K562 (cell line): ENCODE data around the gene UNC5C. TPM values are rescaled to one million over a fixed set of nuclear protein-coding genes. Genes with fewer than 3 reads are reported as not detected.

Experiments used
- ARID1B ChIP-seq: fragments of 450-650 bp; IDR thresholded peaks from 2 replicates; pipeline ENCODE4 v1.6.1; 2016; ENCODE audit warnings: antibody characterized with exemption, mild to moderate bottlenecking, inconsistent platforms
- CBFA2T2 ChIP-seq: fragments of 450-650 bp; conservative IDR thresholded peaks from 2 replicates; pipeline ENCODE4 v1.6.1; 2017; ENCODE audit warnings: mild to moderate bottlenecking
- CBX3 ChIP-seq, 2 experiments: IDR thresholded peaks; 1 replicate in 1 of 2; 2 replicates in 1 of 2; pipeline ENCODE4 v1.6.1; 2012; ENCODE audit warnings: inconsistent platforms in 2 of 2, low read length in 2 of 2, borderline replicate concordance in 1 of 2, control low read depth in 1 of 2
- CHAMP1 ChIP-seq: fragments of 450-650 bp; IDR thresholded peaks from 2 replicates; pipeline ENCODE4 v1.6.1; 2016; ENCODE audit warnings: mild to moderate bottlenecking
- CREM ChIP-seq: IDR thresholded peaks from 2 replicates; pipeline ENCODE4 v1.6.1; 2014; ENCODE audit warnings: antibody characterized with exemption, low read depth
- FOSL1 ChIP-seq: fragments of 200-800 bp; sonication (Bioruptor generic); conservative IDR thresholded peaks from 2 replicates; pipeline ENCODE4 v1.6.1; 2016; ENCODE audit warnings: missing genetic modification characterization, missing compliant biosample characterization
- GATA2 ChIP-seq: sonication (generic); formaldehyde crosslinking; IDR thresholded peaks from 2 replicates; pipeline ENCODE4 v1.4.0; 2020; ENCODE audit warnings: mild to moderate bottlenecking, missing genetic modification reagents
- HDAC3 ChIP-seq: fragments of 450-650 bp; IDR thresholded peaks from 2 replicates; pipeline ENCODE4 v1.6.1; 2018; ENCODE audit warnings: borderline replicate concordance, mild to moderate bottlenecking, moderate library complexity; ENCODE audit not compliant: partially characterized antibody
- HES1 ChIP-seq: fragments of 450-650 bp; IDR thresholded peaks from 2 replicates; pipeline ENCODE4 v1.6.1; 2016; ENCODE audit warnings: low read depth, mild to moderate bottlenecking, moderate library complexity
- JUND ChIP-seq, 2 experiments: IDR thresholded peaks; 2 replicates in 1 of 2; 3 replicates in 1 of 2; pipeline ENCODE4 v1.6.1; 2011; ENCODE audit warnings: borderline replicate concordance in 2 of 2, low read depth in 2 of 2, low read length in 2 of 2, improper control_type of control experiment in 1 of 2, missing biosample characterization in 1 of 2, missing genetic modification characterization in 1 of 2, missing genetic modification reagents in 1 of 2
- KDM1A ChIP-seq, 2 experiments: fragments of 450-650 bp; IDR thresholded peaks; 2 replicates each; pipeline ENCODE4 v1.6.1; 2016; ENCODE audit warnings: mild to moderate bottlenecking in 2 of 2
- MECOM ChIP-seq: fragments of 250-450 bp; sonication (Bioruptor Pico); IDR thresholded peaks from 2 replicates; pipeline ENCODE4 v1.8.0; 2022; ENCODE audit warnings: inconsistent platforms
- MEF2A ChIP-seq: IDR thresholded peaks from 2 replicates; pipeline ENCODE4 v1.6.1; 2011; ENCODE audit warnings: low read depth, mild to moderate bottlenecking, low read length, moderate library complexity; ENCODE audit not compliant: control insufficient read depth
- NFXL1 ChIP-seq: fragments of 450-650 bp; formaldehyde crosslinking; IDR thresholded peaks from 2 replicates; pipeline ENCODE4 v1.4.0; 2021; ENCODE audit warnings: mild to moderate bottlenecking
- RBM22 ChIP-seq: fragments of 200-400 bp; formaldehyde crosslinking; IDR thresholded peaks from 2 replicates; pipeline ENCODE4 v1.6.1; 2018; ENCODE audit warnings: low read length, low read depth; ENCODE audit not compliant: poor library complexity, severe bottlenecking
- SMARCA4 ChIP-seq: fragments of 450-650 bp; IDR thresholded peaks from 2 replicates; pipeline ENCODE4 v1.6.1; 2016
- TOE1 ChIP-seq, 2 experiments: fragments of 450-650 bp in 1 of 2; sonication (generic) in 1 of 2; formaldehyde crosslinking in 1 of 2; IDR thresholded peaks; 2 replicates each; pipeline versions ENCODE4 v1.7.1 to v1.8.0; 2016 to 2022; ENCODE audit warnings: borderline replicate concordance in 2 of 2, mild to moderate bottlenecking in 2 of 2, antibody characterized with exemption in 1 of 2, inconsistent platforms in 1 of 2, low read depth in 1 of 2, missing genetic modification reagents in 1 of 2, moderate library complexity in 1 of 2
- ZBTB26 ChIP-seq: fragments of 450-650 bp; formaldehyde crosslinking; IDR thresholded peaks from 2 replicates; pipeline ENCODE4 v1.4.0; 2022; ENCODE audit warnings: missing genetic modification characterization
- ZBTB9 ChIP-seq: fragments of 450-650 bp; formaldehyde crosslinking; IDR thresholded peaks from 2 replicates; pipeline ENCODE4 v1.4.0; 2020; ENCODE audit warnings: mild to moderate bottlenecking, moderate library complexity
- ZNF395 ChIP-seq: fragments of 200-800 bp; sonication (Bioruptor generic); IDR thresholded peaks from 2 replicates; pipeline ENCODE4 v1.6.1; 2017; ENCODE audit warnings: missing genetic modification characterization, missing compliant biosample characterization
- polyA plus RNA-seq, 8 experiments: library from polyadenylated mRNA; depleted of rRNA in 4 of 8; stranded (reverse) in 5 of 8; unstranded in 3 of 8; fragments of >200 nt; fragmentation: Nextera tagmentation in 2 of 8; fragmentation: Illumina TruSeq in 1 of 8; extraction: Ambion mirVana in 2 of 8; extraction: Trizol in 1 of 8; gene quantifications; 2 replicates each; pipeline versions ENCODE4 v1.2.1 to v1.2.3, GENCODE V29; 2011 to 2014; ENCODE audit warnings: inconsistent platforms in 1 of 8, missing spikeins in 1 of 8
- total RNA-seq, 7 experiments: library from RNA; depleted of rRNA in 6 of 7; stranded (reverse); fragments of >200 nt in 6 of 7; fragmentation: Illumina TruSeq in 2 of 7; extraction: Trizol in 2 of 7; gene quantifications; 2 replicates each; pipeline versions ENCODE4 v1.2.1 to v1.2.3, GENCODE V29; 2011 to 2021; ENCODE audit warnings: low replicate concordance in 1 of 7

UNC5C gene
- total and polyA plus RNA-seq, 9 of the 15 experiments (the other 6 are each of a cell fraction or from before 2014, with no cell fraction given) = under 0.01 to 0.10 (median 0.03) TPM; not detected in 1

- TF ChIP-seq HES1 (peak; percentile 93), CBFA2T2 (peak; percentile 89), MEF2A (peak; percentile 80), ZBTB9 (no peak), JUND (IDR thresholded peaks at IDR 0.05; ENCODE audit: borderline replicate concordance, low read depth, low read length) (peak; percentile 61; the same call in 1 of the 2 replicates), JUND (tag; IDR thresholded peaks at IDR 0.05; ENCODE audit: borderline replicate concordance, low read depth, low read length) (no peak), CREM (peak; percentile 65; the same call in 1 of the 2 replicates), SMARCA4 (peak; percentile 93), FOSL1 (peak; percentile 69), CBX3 (IDR thresholded peaks at IDR 0.05; ENCODE audit: borderline replicate concordance in 1 of 2, low read length in 2 of 2) (peak in 1 of 2 experiments; percentile 33; a peak in 1 of 3 replicates), RBM22 (no peak), NFXL1 (CRISPR knock-in tag) (no peak), ZBTB26 (CRISPR knock-in tag) (no peak), TOE1 (IDR thresholded peaks at IDR 0.05; ENCODE audit: borderline replicate concordance) (0 out of 2 replicates have a peak, but pooled peaks have one; percentile 26), TOE1 (CRISPR knock-in tag; IDR thresholded peaks at IDR 0.05; ENCODE audit: borderline replicate concordance, low read depth) (no peak), ZNF395 (CRISPR knock-in tag) (0 out of 2 replicates have a peak, but pooled peaks have one; percentile 30), GATA2 (CRISPR knock-in tag) (peak; percentile 67), CHAMP1 (0 out of 2 replicates have a peak, but pooled peaks have one; percentile 48), MECOM (CRISPR knock-in tag) (peak; percentile 75; the same call in 1 of the 2 replicates), HDAC3 (peak; percentile 49), ARID1B (peak; percentile 97), KDM1A (IDR thresholded peaks at IDR 0.05) (peak; percentile 74 to 87)
Measured at GRCh38 chr4:95249426-95250021, 299.2 kb downstream of the UNC5C start (continued).
